Colonic mucosa (tissue), 4 donors: ENCODE measurements around the gene GAS1. TPM values are rescaled to one million over a fixed set of nuclear protein-coding genes. Genes with fewer than 3 reads are reported as not detected.

Experiments used
- DNase-seq: peaks from one replicate; pipeline ENCODE4 v3.0.0-alpha.2; 2020
- H3K27ac ChIP-seq: fragments of 200-600 bp; one replicate; pipeline ENCODE4 v1.8.0; 2021
- H3K27me3 ChIP-seq: fragments of 200-600 bp; one replicate; pipeline ENCODE4 v1.8.0; 2021
- H3K36me3 ChIP-seq: fragments of 200-600 bp; one replicate; pipeline ENCODE4 v1.8.0; 2021
- H3K4me1 ChIP-seq: fragments of 200-600 bp; one replicate; pipeline ENCODE4 v1.8.0; 2021; ENCODE audit warnings: mild to moderate bottlenecking
- H3K4me3 ChIP-seq: fragments of 200-600 bp; one replicate; pipeline ENCODE4 v1.8.0; 2021
- H3K9ac ChIP-seq, 2 donors: one replicate each; pipeline ENCODE4 v1.7.0; 2013; ENCODE audit warnings: control low read depth in 2 of 2, low read depth in 2 of 2, low read length in 2 of 2
- H3K9me3 ChIP-seq: fragments of 200-600 bp; one replicate; pipeline ENCODE4 v1.8.0; 2021
- CTCF ChIP-seq: fragments of 200-600 bp; IDR thresholded peaks from one replicate; pipeline ENCODE4 v1.8.0; 2022; ENCODE audit warnings: antibody characterized with exemption, mild to moderate bottlenecking
- intact Hi-C: fragments of 100-400 bp; cut with DNase I; formaldehyde crosslinking; loops from one replicate; pipeline ENCODE4 v1.14.1; 2022
- total RNA-seq, 2 donors: library from RNA; stranded (reverse); fragmentation: NEBNext Ultra II Directional in 1 of 2; extraction: Animal tissue kit (Norgen Biotek cat#: 25700) in 1 of 2; gene quantifications; one replicate each; pipeline ENCODE4 v1.2.1, GENCODE V29; 2021
- donor health status: healthy.
- donor health status: DM: no; HTN: no; CAD: no.
- donor health status: DM: no; HTN: no; CAD: no.

Gene GAS1
- total RNA-seq, 2 donors from 2014 or later, result 0.74 to 2.4 TPM

DNA sequence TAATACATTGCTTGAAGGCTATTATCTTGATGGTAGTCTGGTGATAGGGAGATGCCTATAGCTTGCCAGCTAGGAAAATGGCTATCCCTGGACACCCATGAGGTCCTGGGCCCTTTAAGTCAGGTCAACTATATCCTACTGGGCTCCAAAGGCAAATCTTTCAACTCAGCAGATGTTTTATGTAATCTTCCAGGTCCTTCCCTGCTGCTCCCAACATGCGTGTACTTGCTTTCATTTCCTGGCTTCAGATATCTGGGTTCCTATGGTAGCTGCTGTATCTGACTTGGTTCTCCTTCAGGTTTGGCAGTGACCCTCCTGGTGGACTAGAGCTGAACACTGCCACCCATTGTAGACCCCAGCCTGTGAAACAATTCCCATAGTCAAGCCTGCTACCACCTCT lies 32.4 kb upstream of the GAS1 start:
- H3K4me1 ChIP-seq, result no peaks in the 10 kb centered on the region
- intact Hi-C loops, result loop anchor here (5.0 kb wide), 1 partner anchor 182 kb away; no protein-coding TSS in a partner anchor
- no peaks in the 10 kb centered on the region for H3K27me3 ChIP-seq
- H3K4me3 ChIP-seq, result no peak overlapping the region
- H3K9me3 ChIP-seq, result no peaks in the 10 kb centered on the region
- no peaks in the 10 kb centered on the region for H3K36me3 ChIP-seq
- no peak for DNase-seq
- no peak overlapping the region for H3K27ac ChIP-seq
- no peak for TF ChIP-seq CTCF
- no peak overlapping the region for H3K9ac ChIP-seq

DNA sequence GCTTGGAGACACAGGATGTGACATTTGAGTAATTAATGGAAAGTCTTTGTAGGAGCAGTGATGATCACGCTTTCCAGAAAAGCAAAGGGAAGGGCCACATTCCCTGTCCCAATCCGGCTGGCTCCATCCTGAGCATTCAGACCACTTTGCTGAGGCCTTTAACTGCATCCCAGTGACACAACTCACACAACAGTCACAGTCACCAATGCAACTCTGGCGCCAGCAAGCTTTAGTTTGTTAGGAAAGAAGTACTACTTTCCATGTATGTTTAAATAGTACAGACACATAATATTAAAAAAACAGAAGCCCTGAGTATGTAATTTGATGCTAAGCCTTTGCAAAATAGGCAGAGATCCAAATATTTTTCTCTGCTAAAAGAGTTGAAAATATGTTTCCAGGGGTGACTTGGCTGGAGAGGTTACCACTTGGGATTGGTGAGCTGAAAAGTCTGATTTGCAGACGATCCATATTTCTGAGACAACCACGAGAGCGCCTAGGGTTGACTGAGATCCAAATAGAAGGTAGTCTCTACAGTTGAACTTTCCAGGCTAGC lies 31.7 kb upstream of the GAS1 start:
- H3K4me3 ChIP-seq, result no peak overlapping the region
- no peak for DNase-seq

DNA sequence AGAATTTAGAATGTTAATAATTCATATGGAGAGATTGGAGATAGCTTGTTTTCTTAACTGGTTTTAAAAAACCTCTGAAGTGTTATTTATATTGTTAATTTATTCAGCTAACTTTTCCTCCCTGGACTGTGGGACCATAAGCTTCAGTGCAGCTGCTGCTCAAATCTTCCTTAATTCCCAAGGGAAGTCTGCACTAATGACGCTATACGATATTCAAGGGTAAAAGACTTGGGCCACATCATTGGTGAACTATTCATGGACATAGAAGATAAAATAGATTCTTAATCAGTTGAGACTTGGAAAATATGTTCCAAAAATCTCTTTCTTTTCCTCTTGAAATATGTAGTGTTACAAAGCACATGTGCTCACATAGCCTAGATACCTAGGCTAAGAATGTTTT lies 31.1 kb upstream of the GAS1 start:
- intact Hi-C loops, result loop anchor here (5.0 kb wide), 1 partner anchor 181 kb away; no protein-coding TSS in a partner anchor
- H3K27ac ChIP-seq, result no peak overlapping the region
- no peaks in the 10 kb centered on the region for H3K9me3 ChIP-seq
- no peak for TF ChIP-seq CTCF
- H3K9ac ChIP-seq, result no peak overlapping the region
- no peaks in the 10 kb centered on the region for H3K4me1 ChIP-seq
- H3K4me3 ChIP-seq, result no peak overlapping the region
- no peaks in the 10 kb centered on the region for H3K36me3 ChIP-seq
- H3K27me3 ChIP-seq, result no peaks in the 10 kb centered on the region
- DNase-seq, result no peak

More for the DNA sequence above, 31.7 kb upstream of the GAS1 start:
- intact Hi-C loops, result loop anchor here (5.0 kb wide), 1 partner anchor 182 kb away; no protein-coding TSS in a partner anchor
- Histone ChIP-seq H3K36me3 (no peaks in the 10 kb centered on the region), H3K27ac (no peak overlapping the region), H3K4me1 (no peaks in the 10 kb centered on the region), H3K9ac (no peak overlapping the region), H3K9me3 (no peaks in the 10 kb centered on the region), H3K27me3 (no peaks in the 10 kb centered on the region)
- no peak for TF ChIP-seq CTCF

- Histone ChIP-seq H3K27me3 (no peaks in the 10 kb centered on the region), H3K9ac (no peak overlapping the region), H3K27ac (no peak overlapping the region), H3K9me3 (no peaks in the 10 kb centered on the region), H3K4me3 (no peak overlapping the region), H3K4me1 (no peaks in the 10 kb centered on the region), H3K36me3 (no peaks in the 10 kb centered on the region)
- intact Hi-C loops, result loop anchor here (5.0 kb wide), 1 partner anchor 180 kb away; no protein-coding TSS in a partner anchor
- no peak for DNase-seq
- TF ChIP-seq CTCF, result no peak
These were observed 30.0 kb upstream of the GAS1 start for GRCh38 chr9:86977205-86977835.

DNA sequence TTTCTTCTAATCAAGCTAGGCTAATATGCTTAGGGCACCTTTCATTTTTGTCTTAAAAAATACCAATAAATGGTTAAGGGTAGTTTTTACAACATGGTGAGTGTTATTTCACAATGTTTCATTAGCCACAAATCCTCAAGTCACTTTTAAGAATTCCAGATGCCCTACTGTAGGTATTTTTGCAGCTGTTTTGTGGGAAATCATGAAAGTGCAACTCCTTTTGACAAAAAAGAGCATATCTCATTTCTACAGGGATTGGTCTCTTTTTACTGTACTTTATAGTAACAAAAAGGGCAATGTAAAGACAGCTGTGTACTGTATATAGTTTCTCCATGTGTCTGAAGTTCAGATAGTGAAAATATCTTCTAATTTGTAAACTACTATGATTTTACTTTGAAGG lies 28.3 kb upstream of the GAS1 start:
- Histone ChIP-seq H3K4me3 (no peak overlapping the region), H3K4me1 (no peaks in the 10 kb centered on the region), H3K27me3 (no peaks in the 10 kb centered on the region), H3K27ac (no peak overlapping the region), H3K36me3 (no peaks in the 10 kb centered on the region), H3K9me3 (no peaks in the 10 kb centered on the region), H3K9ac (no peak overlapping the region)
- intact Hi-C loops, result loop anchor here (5.0 kb wide), 1 partner anchor 178 kb away; no protein-coding TSS in a partner anchor
- no peak for DNase-seq
- TF ChIP-seq CTCF, result no peak
